ENCODE data around the gene ACD.
A peak's percentile ranks its signal among the peaks of the same experiment; 100 is the strongest.

ACD gene

DNA sequence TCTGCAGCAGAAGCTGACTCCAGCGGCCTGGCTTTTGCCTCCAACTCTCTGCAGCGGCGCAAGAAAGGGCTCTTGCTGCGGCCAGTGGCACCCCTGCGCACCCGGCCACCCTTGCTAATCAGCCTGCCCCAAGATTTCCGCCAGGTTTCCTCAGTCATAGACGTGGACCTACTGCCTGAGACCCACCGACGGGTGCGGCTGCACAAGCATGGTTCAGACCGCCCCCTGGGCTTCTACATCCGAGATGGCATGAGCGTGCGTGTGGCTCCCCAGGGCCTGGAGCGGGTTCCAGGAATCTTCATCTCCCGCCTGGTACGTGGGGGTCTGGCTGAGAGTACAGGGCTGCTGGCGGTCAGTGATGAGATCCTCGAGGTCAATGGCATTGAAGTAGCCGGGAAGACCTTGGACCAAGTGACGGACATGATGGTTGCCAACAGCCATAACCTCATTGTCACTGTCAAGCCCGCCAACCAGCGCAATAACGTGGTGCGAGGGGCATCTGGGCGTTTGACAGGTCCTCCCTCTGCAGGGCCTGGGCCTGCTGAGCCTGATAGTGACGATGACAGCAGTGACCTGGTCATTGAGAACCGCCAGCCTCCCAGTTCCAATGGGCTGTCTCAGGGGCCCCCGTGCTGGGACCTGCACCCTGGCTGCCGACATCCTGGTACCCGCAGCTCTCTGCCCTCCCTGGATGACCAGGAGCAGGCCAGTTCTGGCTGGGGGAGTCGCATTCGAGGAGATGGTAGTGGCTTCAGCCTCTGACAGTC lies 2.0 kb upstream of the ACD start:
- no peak for DNase-seq (ENCODE audit: low read depth)

DNA sequence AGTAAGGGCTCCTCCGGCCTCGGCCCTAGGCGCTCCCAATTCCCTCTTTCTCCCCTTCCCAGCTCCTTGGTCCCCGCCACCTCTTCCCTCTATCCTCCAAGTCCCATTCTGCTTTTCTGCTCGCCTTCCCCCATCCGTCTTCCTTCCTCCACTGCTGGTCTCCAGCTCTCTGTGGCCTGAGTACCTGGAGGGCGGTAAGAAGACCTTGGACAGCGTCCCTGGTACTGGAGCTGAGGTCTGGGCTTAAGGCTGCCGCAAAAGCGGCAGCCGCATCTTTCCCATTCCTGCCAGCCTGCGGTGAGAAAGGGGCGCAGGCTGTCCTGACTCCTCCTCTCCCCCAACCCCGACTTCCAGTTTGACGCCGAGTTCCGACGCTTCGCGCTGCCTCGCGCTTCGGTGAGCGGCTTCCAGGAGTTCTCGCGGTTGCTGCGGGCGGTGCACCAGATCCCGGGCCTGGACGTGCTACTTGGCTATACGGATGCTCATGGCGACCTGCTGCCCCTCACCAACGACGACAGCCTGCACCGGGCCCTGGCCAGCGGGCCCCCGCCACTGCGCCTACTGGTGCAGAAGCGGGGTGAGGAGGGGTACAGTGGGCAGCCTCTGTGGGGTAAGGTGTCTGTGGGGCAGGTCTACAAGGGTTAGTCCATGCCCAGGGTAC lies 1.2 kb upstream of the ACD start:
- DNase-seq (ENCODE audit: low read depth): no peak

DNA sequence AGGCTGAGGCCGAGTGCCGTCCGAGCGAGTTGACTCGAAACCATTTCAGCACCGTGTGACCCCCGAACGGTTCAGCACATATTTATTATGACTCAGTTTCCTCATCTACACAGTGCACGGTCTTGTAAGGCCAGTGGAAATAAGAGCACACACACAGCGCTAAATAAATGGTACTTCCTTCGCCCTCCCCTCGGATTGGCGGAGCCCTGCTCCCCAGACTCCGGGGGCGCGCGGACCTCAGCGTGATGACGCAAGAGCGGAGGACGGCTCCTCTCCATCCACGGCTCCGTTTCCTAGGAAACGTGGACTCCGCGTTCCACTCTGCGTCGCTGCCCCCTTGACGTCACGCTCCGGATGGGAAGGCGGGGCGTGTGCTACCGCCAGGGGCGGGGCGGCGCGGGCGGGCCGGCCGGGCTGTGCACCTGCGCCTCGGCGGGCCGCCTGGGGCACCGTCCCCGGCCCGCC lies 536 bp upstream of the ACD start, which contains the start of gene PARD6A:
Gene PARD6A (plus strand): TSS at position 397 of the 465 bp plus-strand sequence. CDS start 79 bp downstream, outside the sequence.
- DNase-seq (ENCODE audit: low read depth): peak; percentile 72

DNA sequence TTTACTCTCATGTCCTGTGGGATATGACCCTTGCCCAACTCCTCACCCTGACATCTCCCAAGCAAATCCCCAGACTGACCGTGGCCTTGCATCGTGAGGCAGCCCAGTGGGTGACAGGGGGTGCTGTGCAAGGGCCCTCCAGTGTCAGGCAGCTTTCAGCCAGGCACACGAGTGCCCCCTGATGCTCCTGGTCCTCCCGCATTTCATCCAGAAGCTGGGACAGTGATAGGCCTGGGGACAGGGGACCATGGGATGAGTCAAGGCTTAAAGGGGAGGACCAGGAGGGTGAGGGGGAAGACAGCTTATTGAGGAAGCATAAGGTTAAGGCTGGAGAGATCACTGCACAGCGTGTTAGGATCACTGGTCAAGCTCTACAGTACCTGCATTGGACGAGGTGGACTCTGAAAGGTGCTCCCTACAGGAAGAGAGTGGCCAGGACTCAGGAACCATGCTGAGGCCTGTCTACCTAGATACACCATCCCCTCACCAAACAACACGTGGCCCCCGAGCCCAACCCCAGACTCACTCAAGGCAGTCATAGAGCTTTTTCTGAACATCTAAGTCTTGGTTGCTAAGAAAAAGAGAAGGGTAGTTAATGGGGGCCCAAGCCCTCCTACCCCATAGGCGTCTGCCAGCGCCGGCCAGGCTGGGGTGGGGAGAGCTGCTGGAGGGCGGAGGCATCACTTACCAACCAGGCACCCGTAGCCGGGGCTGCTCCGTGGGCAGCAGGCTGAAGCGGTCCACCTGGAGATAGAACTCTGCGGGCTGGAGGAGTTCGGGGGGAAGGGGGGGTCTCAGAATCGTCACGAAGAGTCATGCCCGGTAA lies 998 bp downstream of the ACD start:
- DNase-seq (ENCODE audit: low read depth): no peak

DNA sequence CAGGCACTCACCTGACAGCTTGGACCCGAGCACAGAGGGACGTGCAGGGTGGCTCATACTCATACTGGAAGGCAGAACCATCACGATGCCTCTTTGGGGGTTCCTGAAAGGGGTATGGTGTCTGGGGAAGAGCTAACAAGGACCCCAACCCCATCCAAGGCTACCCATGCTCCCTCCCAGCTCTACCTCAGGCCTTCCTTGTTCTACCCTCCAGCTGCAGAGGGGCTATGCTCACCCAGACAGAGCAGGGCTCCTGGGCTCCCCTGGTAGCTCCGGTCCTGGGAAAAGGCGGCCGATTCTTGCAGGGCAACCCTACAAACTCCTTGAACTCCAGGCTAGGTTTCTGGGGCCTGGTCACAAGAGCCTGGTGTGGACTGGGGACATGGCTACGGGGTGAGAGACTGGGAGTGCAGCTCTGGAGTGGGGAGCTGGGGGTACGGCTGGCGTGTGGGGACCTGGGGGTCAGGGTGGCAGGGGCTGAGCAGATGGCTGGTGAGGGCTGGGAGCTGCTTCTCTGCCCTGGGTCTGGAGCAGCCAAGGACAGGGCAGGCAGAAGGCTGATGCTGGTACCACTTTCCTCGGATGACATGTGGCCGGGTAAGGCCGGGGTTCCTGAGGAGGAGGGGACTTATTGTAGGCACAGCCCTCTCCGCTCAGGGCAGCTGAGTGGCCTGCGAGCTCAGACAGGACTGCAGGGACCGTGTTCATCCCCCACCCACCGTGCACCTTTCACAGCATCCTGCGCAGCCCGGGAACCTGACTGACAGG lies 2.1 kb downstream of the ACD start:
- no peak for DNase-seq (ENCODE audit: low read depth)

DNA sequence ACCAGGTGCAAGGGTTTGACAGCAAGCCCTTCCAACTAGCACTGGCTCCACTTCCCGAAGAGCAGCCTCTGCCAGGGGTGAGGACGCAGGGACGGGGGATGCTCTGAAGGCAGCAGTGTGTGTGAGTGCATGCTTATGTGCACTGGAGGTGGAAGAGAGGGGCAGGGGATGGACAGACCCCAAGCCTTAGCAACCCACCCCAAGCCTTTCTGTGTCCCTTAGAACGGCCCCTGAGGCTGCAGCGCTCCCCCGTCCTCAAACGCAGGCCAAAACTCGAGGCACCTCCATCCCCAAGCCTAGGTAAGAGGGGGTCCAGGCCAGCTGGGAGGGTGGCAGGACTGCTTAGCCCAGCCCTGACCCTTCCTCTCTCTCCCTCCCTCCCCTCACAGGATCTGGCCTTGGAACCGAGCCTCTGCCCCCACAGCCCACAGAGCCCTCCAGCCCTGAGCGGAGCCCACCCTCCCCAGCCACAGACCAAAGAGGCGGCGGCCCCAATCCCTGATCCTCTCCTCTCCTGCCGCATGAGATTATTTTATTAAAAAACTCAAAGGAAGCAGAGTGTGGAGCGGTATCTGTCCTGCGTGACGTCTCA lies 2.9 kb downstream of the ACD start:
- DNase-seq (ENCODE audit: low read depth): no peak

DNA sequence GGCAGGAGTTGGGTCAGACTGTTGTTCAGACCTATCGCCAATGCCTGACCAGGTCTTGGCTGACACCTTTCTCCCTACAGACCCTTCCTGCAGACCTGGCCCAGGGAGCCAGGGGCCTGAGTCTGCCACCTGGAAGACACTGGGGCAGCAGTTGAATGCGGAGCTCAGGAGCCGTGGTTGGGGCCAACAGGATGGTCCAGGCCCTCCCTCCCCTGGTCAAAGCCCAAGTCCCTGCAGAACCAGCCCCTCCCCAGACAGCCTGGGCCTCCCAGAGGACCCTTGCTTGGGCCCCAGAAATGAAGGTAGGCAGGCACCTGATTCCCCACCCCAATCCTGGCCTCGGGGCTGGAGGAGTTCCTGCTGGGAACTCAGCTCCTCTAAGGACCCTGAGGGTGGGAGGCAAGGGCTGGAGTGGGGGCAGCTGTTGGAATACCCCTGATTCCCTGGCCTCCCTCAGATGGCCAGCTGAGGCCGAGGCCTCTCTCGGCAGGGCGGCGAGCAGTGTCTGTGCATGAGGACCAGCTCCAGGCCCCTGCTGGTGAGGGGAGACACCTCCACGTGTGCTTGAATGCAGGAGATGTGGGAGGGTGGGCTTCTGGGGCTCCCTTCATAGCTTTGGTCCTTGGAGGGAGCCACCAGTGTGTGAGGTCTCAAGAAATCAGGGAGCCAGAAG lies 3.6 kb downstream of the ACD start:
- no peak for DNase-seq (ENCODE audit: low read depth)

DNA sequence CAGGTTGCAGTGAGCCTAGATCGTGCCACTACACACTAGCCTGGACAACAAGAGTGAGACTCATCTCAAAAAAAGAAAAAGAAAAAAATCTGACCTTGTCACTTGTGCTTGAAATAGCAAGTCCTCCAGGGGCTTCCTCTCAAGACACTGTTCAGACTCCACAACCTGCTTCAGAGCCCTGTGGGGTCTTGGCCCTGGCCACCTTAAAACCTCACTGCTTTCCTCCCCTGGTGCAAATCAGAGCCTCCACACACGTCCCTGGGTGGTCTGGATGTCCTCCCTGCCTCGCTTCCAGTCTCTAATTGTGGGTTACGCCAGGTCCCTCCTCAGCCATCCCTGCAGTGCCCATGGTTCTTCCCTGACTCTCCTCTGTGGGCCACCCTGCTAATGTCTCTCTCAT lies 4.7 kb downstream of the ACD start:
- DNase-seq (ENCODE audit: low read depth): no peak

DNA sequence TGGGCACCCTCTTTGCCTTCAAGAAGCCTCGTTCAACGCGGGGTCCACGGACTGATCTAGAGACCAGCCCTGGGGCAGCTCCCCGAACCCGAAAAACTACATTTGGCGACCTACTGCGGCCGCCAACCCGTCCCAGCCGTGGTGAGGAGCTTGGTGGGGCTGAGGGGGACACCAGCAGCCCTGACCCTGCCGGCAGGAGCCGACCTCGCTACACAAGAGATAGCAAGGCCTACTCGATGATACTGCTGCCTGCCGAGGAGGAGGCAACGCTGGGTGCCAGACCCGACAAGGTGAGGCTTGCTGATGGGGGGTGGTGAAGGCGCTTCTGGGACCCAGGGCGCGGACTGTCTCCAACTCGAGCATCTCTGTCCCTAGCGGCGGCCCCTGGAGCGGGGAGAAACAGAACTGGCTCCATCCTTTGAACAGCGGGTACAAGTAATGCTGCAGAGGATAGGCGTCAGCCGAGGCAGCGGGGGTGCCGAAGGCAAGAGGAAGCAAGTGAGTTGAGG lies 5.6 kb downstream of the ACD start:
- DNase-seq (ENCODE audit: low read depth): no peak

DNA sequence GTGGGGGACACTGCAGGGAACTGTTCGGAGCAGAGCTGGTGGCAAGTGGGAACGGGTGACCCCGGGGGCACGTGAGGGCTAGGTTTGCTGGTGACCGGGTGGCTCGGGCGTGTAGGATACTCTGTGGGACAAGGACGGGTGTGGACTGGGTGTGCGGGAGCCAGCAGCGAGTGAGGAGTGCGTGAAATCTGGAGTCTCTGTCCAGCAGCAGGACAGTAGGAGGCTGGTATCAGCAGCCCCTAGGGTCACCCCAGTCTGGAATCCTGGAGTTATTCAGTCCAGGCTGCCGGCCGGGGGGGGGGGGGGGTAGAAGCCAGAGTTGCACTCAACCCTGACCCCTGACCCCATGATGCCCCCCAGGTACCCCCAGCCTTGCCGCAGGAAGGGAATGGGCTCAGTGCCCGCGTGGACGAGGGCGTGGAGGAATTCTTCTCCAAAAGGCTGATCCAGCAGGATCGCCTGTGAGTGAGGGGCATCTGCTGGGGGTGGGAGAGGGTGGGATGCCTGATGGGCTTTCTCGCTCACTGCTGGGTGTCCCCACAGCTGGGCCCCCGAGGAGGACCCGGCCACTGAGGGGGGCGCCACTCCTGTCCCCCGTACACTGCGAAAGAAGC lies 6.2 kb downstream of the ACD start:
- no peak for DNase-seq (ENCODE audit: low read depth)

DNA sequence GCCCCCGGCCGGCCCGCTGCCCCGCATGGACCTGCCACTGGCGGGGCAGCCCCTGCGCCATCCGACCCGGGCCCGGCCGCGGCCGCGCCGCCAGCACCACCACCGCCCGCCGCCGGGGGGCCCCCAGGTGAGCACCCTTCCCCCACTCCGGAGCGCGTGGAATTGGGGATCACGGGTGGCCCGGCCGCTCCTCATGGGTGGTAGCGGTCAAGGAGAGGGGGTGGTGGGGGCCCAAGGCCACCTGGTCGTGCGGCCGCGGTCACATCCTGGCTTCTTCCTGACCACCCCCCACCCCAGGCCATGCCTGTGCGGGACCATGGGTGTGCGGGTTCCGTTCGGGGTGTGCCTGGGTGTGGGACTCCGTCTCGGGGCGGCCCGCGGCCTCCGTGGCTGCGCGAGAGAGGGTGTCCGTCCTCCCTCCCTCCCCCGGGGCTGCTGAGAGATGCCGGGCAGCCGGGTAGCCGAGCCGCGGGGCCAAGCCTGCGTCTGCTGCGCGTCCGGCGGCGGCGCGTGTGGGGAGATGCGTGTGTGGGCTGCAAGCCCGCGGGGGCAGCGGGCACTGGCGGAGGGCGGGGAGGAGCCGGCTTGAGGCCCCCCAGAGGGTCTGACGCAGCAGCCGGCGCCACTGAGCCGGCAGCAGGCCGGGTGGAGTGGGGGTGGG lies 6.8 kb downstream of the ACD start:
- no peak for DNase-seq (ENCODE audit: low read depth)

DNA sequence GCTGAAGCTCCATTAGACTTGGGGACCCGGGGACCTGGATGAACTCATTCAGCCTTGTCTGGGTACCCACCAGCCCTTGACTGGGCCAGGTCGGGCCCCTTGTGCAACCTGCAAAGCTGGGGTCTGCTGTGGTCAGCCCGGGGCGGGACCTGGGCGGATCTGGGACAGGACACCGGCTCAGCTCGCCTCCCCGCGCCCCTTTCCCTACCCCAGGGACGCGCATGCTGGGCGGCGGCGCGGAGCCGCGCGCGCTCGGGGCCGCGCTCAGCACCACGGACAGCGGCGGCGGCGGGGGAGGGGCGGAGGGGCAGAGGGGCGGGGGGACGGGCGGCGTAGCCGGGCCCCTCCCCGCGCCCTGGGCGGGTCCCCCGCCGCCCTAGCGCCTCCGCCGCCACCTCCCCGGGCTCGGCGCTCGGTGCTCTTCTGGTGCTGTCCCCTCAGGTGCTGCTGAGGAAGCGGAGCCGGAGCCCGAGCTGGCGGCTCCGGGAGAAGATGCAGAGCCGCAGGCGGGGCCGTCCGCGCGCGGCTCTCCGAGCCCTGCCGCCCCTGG lies 7.4 kb downstream of the ACD start:
- DNase-seq (ENCODE audit: low read depth): no peak

DNA sequence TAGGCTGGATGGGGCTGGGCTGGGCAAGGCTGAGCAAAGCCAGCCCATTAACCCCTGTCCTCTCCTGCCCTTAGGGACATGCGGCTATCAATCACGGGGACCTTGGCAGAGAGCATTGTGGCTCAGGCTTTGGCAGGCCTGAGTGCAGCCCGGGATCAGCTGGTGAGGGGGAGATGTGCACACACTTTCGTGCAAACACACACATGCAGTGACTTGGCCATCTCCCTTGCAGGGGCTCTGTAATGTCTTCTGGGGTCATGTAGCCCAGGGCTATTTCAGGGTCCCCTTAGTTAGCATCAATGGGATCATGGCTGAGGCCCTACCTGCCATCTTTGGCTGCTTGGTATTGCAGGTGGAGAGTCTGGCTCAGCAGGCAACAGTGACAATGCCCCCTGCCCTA lies 8.2 kb downstream of the ACD start:
- no peak for DNase-seq (ENCODE audit: low read depth)

DNA sequence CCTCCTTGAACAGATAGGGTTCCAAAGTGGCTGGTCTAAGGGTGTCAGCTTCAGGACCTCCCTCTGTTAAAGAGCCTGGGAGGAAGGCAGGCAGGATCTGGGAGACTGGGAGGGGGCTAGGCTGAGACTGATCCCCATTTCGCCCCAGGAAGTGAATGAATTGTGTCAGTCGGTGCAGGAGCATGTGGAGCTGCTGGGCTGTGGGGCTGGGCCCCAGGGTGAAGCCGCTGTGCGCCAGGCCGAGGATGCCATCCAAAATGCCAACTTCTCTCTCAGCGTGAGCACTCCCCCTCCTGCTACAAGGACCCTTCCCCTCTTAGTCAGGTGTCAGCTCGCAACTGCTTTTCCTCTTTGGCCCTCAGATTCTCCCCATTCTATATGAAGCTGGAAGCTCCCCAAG lies 9.0 kb downstream of the ACD start:
- no peak for DNase-seq (ENCODE audit: low read depth)

DNA sequence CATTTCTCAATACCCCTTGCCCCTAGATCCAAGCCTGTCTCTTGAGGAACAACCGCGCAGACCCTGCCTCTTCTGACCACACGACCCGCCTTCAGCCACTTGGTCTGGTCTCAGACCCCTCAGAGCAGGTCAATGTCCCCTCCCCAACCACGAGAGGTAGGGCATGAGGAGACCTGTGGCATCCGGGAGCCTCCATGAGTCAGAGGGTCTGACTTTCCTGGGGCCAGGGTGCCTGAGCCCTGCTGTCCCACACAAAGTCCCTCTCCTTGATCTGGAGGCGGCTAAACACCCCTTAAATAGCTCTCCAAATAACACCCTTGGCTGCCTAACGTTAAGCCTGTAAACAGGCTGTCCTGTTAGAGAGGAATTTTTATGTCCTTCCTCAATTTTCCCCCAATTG lies 10.0 kb downstream of the ACD start:
- no peak for DNase-seq (ENCODE audit: low read depth)

DNA sequence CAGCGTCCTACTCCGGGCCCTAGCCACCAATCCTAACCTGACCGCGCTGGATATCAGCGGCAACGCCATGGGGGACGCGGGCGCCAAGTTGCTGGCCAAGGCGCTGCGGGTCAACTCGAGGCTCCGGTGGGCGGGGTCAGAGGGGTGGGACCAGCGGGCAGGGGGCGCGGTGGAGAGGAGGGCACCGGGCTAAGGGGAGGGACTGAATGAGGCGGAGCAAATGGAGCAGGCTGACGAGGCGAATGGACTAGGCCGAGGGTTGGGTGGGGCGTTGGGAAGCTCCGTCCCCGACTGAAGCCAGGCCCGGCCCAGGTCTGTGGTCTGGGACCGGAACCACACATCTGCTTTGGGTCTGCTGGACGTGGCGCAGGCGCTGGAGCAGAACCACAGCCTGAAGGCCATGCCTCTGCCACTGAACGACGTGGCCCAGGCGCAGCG lies 10.5 kb downstream of the ACD start:
- no peak for DNase-seq (ENCODE audit: low read depth)

DNA sequence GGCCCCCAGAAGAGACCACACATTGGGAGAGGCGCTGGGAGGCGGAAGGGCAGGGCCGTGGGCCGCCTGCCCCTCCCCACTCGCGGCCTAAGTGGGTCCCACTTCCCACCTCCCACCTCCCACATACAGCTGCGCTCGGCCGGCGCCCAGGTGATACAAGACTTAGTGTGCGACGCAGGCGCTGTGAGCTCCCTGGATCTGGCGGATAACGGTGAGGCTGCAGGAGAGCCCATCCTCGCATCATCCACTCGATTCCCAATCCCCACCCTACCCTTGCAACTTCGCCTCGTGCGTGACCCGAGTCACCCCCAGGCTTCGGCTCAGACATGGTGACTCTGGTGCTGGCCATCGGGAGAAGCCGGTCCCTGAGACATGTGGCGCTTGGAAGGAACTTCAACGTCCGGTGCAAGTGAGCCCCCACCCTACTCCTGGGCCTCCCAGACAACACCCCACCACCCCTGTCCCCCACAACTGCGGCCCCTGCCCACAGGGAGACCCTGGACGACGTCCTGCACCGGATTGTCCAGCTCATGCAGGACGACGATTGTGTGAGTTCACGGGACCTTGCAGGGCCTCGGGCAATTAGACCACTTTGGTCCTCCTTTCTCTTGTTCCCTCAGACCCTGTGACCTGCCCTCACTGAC lies 11.2 kb downstream of the ACD start:
- no peak for DNase-seq (ENCODE audit: low read depth)

DNA sequence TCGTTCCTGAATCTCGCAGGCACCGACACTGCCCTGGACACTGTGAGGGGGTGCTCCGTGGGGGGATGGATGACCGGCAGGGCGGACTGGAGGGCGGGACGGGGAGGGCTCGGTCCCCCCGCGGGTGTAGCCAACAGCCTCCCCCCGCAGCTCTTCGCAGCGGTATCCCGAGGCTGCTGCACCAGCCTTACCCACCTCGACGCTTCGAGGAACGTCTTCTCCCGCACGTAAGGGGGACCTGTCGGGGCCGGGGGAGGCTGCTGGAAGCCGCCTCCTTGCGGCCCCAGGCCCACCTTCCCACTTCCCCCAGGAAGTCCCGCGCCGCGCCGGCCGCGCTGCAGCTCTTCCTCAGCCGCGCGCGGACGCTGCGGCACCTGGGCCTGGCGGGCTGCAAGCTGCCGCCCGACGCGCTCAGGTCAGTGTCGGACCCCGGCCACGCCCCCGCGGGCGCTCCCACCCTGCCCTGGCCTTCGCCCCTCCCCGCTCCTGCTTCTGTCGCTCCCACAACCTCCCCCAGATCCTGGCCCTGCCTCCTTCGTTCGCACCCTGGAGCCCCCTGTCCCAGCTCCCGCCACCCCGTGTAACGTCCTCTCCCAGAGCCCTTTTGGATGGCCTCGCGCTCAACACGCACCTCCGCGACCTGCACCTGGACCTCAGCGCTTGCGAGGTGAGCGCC lies 11.8 kb downstream of the ACD start:
- DNase-seq (ENCODE audit: low read depth): no peak

All from HS-27A (cell line).